HG03095 (cell line): ENCODE data around the gene VPS13D.
"Not testable (repeated sequence)": the region's sequence is repeated elsewhere in the genome, so short reads cannot be mapped to it uniquely, and the experiment has no call there.

Experiments used
- ATAC-seq: cut with Tn5 transposase; IDR thresholded peaks from one replicate; pipeline ENCODE4 v1.9.1; 2021; ENCODE audit warnings: moderate library complexity; ENCODE audit not compliant: unreplicated experiment

Gene VPS13D

GRCh38 chr1:12506281-12507280, 276.8 kb downstream of the VPS13D start:
- ATAC-seq: no peak

GRCh38 chr1:12507631-12508030, 277.8 kb downstream of the VPS13D start:
- ATAC-seq: no peak

GRCh38 chr1:12508849-12509248, 279.0 kb downstream of the VPS13D start:
- no peak for ATAC-seq

GRCh38 chr1:12511128-12511484, 281.3 kb downstream of the VPS13D start:
- ATAC-seq: no peak

GRCh38 chr1:12511516-12512468, 282.0 kb downstream of the VPS13D start:
- no peak for ATAC-seq

- ATAC-seq: no peak
Observed at GRCh38 chr1:12513181-12513580, 283.4 kb downstream of the VPS13D start.

GRCh38 chr1:12514590-12514989, 284.8 kb downstream of the VPS13D start:
- no peak for ATAC-seq

- no peak for ATAC-seq
Observed at GRCh38 chr1:12515234-12515633, 285.4 kb downstream of the VPS13D start.

- ATAC-seq: no peak
Observed at GRCh38 chr1:12516741-12517140, 286.9 kb downstream of the VPS13D start.

GRCh38 chr1:12518931-12519692, 289.3 kb downstream of the VPS13D start:
- ATAC-seq: no peak

- no peak for ATAC-seq
Observed at GRCh38 chr1:12519693-12520364, 290.0 kb downstream of the VPS13D start.

- no peak for ATAC-seq
Observed at GRCh38 chr1:12521096-12521495, 291.3 kb downstream of the VPS13D start.

- not testable (repeated sequence) for ATAC-seq
Observed at GRCh38 chr1:12522780-12523179, 292.9 kb downstream of the VPS13D start.

- ATAC-seq: no peak
Observed at GRCh38 chr1:12524266-12524665, 294.4 kb downstream of the VPS13D start.

GRCh38 chr1:12525311-12526181, 295.7 kb downstream of the VPS13D start:
- ATAC-seq: no peak

GRCh38 chr1:12527564-12527963, 297.7 kb downstream of the VPS13D start:
- ATAC-seq: no peak

GRCh38 chr1:12528021-12528852, 298.4 kb downstream of the VPS13D start:
- no peak for ATAC-seq

- ATAC-seq: no peak
Observed at GRCh38 chr1:12529640-12530174, 299.9 kb downstream of the VPS13D start.
